RPMI8226 (cell line): ENCODE results near the gene LUC7L2.
"Not testable (repeated sequence)": the region's sequence is repeated elsewhere in the genome, so short reads cannot be mapped to it uniquely, and the experiment has no call there.

ENCODE experiments used
- DNase-seq: peaks from one replicate; pipeline ENCODE4 v3.0.0-alpha.2; 2015

LUC7L2 gene

DNA sequence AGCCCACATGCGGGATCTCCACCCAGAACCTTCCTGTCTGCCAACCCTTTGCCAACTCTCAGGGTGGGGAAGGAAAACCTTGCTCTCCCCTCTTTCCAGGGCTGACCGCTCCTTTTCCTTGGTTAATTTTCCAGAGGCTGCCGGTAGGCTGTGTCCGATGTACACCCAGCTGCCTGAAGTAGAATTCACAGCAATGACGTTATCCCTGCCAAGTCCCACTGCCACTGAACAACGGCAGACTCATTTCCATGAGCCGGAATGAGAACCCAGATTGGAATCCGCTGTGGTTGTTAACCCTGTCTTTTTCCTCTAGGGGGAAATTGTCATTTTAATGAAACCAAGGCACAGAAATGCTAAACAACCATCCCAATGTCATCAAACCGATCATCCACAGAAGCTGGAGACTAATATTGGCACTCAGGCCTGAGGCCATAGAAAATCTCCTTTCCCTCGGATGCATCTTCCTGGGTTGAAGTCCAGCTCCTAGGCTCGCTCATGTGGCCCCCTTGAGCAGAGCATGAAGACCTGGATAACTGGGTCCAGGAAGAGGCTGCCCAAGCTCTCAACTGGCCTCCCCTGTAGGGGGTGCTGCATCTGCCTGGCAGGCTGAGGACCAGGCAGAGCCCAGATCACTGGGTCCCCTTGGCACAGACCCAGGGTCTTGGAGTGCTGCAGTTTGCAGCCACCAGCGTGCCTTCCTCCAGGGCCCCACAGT is 93.4 kb downstream of the LUC7L2 start:
- DNase-seq: no peak

DNA sequence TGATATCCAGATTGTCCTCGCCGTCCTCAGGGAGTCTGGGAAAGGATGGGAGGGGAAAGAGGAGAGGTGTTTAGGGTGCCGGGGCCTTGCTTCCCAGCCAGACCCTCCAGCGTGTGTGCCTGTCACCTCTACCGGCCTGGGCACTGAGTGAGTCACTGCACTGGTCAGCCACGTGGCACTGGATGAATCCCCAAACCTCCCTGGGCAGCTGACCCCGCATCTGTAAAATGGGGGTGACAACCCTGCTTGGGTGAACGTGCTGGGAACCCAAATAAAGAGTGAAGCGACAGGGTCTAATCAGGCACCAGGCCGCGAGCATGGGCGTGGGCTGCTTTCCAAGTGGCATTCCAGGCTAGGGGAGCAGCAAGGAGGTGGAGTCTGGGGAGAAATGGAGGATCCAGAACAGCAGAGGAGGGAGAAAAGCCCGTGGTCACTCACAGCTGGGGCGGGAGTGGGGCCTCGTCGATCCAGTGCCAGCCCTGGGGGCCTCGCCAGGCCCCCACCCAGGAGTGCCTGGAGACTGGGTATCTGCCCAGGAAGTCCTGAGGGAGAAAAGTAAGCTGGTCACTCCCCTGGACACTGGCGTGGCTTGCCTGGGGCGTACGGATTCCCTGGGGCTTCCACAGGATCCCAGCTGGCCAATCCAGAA is 94.1 kb downstream of the LUC7L2 start:
- DNase-seq: no peak

DNA sequence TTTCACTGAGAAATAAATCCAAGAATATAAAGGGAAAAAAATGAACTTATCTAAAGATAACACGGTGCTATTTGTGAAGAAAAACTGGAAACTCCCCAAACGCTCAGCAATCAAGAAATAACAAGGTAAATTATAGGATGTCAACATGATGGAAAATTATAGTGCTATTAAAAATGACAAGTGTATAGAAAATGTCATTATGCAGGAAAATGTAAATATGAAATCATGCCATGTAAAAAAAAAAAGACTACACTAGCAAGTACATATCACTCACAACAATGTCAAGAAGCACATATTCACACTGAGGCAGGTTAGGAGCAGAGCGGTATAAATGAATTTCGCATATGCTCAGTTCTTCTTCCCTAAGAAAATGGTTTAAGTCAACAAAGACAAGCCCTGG is 96.1 kb downstream of the LUC7L2 start:
- no peak for DNase-seq

DNA sequence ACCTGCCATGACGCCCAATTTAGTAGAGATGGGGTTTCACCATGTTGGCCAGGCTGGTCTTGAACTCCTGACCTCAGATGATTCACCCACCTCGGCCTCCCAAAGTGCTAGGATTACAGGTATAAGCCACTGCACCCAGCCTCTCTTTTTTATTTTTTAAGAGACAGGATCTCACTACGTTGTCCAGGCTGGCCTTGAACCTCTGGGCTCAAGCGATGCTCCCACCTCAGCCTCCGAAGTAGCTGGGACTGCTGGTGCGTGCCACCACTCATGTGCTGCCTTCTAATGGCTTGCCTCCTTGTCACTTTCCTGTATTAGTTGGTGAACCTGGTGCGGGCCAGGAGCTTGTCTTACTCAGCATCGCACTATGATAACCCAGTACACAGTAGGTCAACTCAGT is 96.8 kb downstream of the LUC7L2 start:
- DNase-seq: no peak

DNA sequence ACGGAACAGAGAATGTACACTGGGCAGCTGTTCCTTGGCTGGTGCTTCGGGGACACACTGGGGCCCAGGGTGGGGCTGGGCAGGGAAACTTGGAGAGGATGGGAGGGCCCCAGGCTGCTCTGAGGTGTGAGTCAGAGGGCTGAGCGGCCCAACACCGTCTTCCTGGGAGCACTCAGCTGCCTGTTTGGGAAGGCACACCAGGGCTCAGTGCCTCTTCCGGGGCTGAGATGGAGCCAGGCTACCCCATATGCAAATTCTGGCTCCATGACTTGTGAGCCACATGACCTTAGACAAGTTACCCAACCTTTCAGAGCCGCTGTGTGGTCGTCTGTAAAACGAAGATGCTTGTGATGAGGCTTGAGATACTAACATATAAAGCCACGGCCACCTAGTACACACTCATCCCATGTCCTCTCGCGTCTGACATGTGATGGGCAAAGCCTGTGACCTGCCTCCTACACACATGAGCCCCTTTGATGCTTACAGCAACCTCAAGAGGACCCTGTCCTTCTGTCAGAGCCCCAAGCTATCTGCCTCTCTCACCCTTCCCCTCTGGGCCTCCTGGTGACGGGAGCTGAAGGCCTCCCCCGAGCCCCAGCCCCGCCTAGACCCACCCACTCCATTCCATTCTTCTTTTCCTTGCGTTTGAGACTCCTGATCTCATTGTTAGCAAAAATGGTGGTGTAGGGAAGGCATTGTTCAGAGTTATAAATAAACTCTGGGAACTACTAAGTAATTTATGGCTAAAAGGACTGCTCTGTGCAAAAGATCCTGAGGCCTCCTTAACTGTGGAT is 97.7 kb downstream of the LUC7L2 start:
- DNase-seq: no peak

DNA sequence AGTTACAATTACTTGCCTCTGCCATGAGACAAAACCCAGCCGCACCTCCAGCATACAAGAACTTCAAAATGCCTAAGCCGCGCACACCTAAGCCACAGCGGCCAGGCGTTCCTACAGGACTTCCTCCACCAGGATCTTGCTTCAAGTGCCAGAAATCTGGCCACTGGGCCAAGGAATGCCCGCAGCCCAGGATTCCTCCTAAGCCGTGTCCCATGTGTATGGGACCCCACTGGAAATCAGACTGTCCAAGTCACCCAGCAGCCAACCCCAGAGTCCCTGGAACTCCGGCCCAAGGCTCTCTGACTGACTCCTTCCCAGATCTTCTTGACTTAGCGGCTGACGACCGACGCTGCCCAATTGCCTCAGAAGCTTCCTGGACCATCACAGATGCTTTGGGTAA is 103.7 kb downstream of the LUC7L2 start:
- not testable (repeated sequence) for DNase-seq

DNA sequence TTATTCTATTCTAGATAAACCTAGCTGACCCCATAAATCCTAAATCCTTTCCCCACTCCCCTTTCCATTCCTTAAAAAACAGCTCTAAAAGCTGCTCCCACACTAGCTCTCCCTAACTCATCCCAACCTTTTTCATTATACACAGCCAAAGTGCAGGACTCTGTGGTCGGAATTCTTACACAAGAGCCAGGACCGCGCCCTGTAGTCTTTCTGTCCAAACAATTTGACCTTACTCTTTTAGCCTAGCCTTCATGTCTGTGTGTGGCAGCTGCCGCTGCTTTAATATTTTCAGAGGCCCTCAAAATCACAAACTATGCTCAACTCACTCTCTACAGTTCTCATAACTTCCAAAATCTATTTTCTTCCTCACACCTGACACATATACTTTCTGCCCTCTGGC is 104.8 kb downstream of the LUC7L2 start:
- DNase-seq: not testable (repeated sequence)

DNA sequence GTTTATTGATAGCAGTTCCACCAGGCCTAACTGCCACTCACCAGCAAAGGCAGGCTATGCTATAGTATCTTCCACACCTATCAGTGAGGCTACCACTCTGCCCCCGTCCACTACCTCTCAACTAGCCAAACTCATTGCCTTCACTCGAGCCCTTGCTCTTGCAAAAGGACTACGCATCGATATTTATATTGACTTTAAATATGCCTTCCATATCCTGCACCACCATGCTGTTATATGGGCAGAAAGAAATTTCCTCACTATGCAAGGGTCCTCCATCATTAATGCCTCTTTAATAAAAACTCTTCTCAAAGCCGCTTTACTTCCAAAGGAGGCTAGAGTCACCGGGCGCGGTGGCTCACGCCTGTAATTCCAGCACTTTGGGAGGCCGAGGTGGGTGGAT is 105.4 kb downstream of the LUC7L2 start:
- DNase-seq: not testable (repeated sequence)

DNA sequence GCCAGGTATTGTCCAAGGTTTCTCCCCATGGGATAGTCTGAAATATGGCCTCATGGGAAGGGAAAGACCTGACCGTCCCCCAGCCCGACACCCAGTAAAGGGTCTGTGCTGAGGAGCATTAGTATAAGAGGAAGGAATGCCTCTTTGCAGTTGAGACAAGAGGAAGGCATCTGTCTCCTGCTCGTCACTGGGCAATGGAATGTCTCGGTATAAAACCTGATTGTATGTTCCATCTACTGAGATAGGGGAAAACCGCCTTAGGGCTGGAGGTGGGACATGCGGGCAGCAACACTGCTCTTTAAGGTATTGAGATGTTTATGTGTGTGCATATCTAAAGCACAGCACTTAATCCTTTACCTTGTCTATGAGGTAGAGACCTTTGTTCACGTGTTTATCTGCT is 108.0 kb downstream of the LUC7L2 start:
- not testable (repeated sequence) for DNase-seq

DNA sequence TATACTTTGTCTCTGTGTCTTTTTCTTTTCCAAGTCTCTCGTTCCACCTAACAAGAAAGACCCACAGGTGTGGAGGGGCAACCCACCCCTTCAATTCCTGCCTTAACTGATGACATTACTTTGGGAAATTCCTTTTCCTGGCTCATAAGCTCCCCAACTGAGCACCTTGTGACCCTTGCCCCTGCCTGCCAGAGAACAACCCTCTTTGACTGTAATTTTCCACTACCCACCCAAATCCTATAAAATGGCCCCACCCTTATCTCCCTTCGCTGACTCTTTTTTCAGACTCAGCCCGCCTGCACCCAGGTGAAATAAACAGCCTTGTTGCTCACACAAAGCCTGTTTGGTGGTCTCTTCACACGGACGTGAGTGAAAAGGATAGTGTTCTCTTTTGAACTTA is 108.6 kb downstream of the LUC7L2 start:
- DNase-seq: not testable (repeated sequence)

DNA sequence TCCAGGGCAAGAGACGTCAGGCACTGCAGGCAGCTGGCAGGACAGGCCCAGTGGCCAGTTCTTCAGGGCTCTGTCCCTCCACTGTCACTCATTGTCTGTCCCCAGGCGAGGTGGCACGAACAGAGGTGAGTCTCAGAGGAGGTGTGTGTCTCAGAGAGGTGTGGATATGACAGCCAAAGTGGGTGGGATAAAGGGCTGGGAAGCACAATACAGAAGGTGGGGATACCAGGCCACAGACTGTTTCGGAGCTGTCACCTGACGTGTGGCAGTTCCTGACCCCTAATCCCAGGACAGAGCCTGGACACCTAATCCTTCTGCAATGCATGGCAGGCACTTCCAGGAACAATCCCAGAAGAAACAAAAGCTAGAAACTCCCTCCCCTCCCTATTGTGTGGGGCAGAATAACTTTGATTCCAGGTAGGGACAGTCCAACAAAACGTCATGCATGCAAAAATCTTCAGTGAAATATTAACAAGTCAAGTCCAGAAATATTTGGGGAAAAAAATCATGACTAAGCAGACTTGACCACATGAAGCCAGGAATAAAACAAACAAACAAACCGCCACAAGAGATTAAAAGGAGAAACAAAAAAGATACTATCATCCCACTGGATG is 112.2 kb downstream of the LUC7L2 start:
- DNase-seq: no peak
